ENCODE results near the gene ORC4. TPM values are rescaled to one million over a fixed set of nuclear protein-coding genes. Genes with fewer than 3 reads are reported as not detected.
A peak's percentile ranks its signal among the peaks of the same experiment; 100 is the strongest.
"Not testable (repeated sequence)": the region's sequence is repeated elsewhere in the genome, so short reads cannot be mapped to it uniquely, and the experiment has no call there.

ORC4 gene
- total and polyA plus RNA-seq, 2 experiments from 2014 or later, result 39.1 to 51.4 TPM

- Histone ChIP-seq H3K79me2 (ENCODE audit: insufficient read depth) (peaks cover 89% of the 10 kb centered on the region), H3K9me3 (ENCODE audit: low read depth) (no peaks in the 10 kb centered on the region), H3K4me2 (ENCODE audit: unreplicated experiment) (peak within 1 kb of the TSS; percentile 88), H3K4me3 (peak within 1 kb of the TSS; percentile 96), H2AFZ (peak within 1 kb of the TSS; percentile 96), H3K9me2 (ENCODE audit: insufficient read depth) (no peaks in the 10 kb centered on the region), H3K36me3 (ENCODE audit: low read depth) (peaks cover 4% of the 10 kb centered on the region; the same call in 1 of the 2 replicates), H3K27me3 (replicated peaks; ENCODE audit: insufficient read depth) (no peaks in the 10 kb centered on the region), H3F3A (ENCODE audit: insufficient read depth) (peaks cover 11% of the 10 kb centered on the region), H3K9ac (peak within 1 kb of the TSS; percentile 92), H4K20me1 (ENCODE audit: insufficient read depth) (no peaks in the 10 kb centered on the region), H3K27ac (peak within 1 kb of the TSS; percentile 84), H3K4me1 (ENCODE audit: insufficient read depth) (peaks cover 20% of the 10 kb centered on the region)
- DNase-seq, result peak; percentile 70
- TF ChIP-seq EZH2 (IDR thresholded peaks at IDR 0.05; ENCODE audit: insufficient read depth, poor library complexity, severe bottlenecking) (no peak), EZH2phosphoT487 (IDR thresholded peaks at IDR 0.05; ENCODE audit: insufficient read depth, low read depth) (no peak)
- in situ Hi-C loops (cut with MboI), result no loop called here
- 1 to 5% methylated on average over 6 to 11 of the region's 11 CpGs for WGBS, 2 experiments (ENCODE audit: low coverage in 1 of 2, low lambda C conversion rate in 2 of 2, missing lambda C conversion rate in 2 of 2)
These were observed 723 bp upstream of the ORC4 start, which contains the start of gene MBD5 for GRCh38 chr2:148021059-148021861. Gene MBD5 (plus strand): TSS chr2:148021091.

GRCh38 chr2:148014616-148015015, 5.9 kb downstream of the ORC4 start:
- DNase-seq, result no peak
- Histone ChIP-seq H3K9me2 (ENCODE audit: insufficient read depth) (no peaks in the 10 kb centered on the region), H3K4me2 (ENCODE audit: unreplicated experiment) (no peak overlapping the region), H4K20me1 (ENCODE audit: insufficient read depth) (no peaks in the 10 kb centered on the region), H3K9ac (no peak overlapping the region), H3K4me1 (ENCODE audit: insufficient read depth) (no peaks in the 10 kb centered on the region; the same call in 1 of the 2 replicates), H3K79me2 (ENCODE audit: insufficient read depth) (peaks cover 100% of the 10 kb centered on the region), H3K27me3 (replicated peaks; ENCODE audit: insufficient read depth) (no peaks in the 10 kb centered on the region), H3K36me3 (ENCODE audit: low read depth) (no peaks in the 10 kb centered on the region), H3F3A (ENCODE audit: insufficient read depth) (peaks cover 4% of the 10 kb centered on the region; the same call in 1 of the 2 replicates), H3K9me3 (ENCODE audit: low read depth) (no peaks in the 10 kb centered on the region), H2AFZ (no peak overlapping the region), H3K4me3 (no peak overlapping the region), H3K27ac (no peak overlapping the region)
- TF ChIP-seq EZH2phosphoT487 (IDR thresholded peaks at IDR 0.05; ENCODE audit: insufficient read depth, low read depth) (no peak), EZH2 (IDR thresholded peaks at IDR 0.05; ENCODE audit: insufficient read depth, poor library complexity, severe bottlenecking) (no peak)
- in situ Hi-C loops (cut with MboI), result no loop called here
- WGBS, 2 experiments (ENCODE audit: low coverage in 1 of 2, low lambda C conversion rate in 2 of 2, missing lambda C conversion rate in 2 of 2), result 80 to 83% methylated on average over 5 of the region's 5 CpGs

DNA sequence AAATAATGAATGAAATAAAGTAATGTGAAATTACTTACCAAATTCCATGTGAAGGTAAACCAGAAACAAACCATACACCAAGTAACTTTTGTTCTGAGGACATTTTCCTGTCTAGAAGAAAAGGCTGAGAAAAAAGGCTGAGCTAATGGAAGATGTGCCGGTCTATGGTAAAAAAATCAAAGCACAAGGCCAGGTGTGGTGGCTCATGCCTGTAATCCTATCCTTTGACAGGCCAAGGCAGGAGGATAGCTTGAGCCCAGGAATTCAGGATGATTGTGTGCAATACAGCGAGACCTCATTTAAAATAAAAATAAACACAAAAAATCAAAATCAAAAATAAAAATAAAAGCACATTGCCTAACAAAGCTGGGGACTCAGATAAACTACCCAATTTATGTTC, 6.7 kb downstream of the ORC4 start:
- H3F3A ChIP-seq (ENCODE audit: insufficient read depth), result no peaks in the 10 kb centered on the region
- no peaks in the 10 kb centered on the region; the same call in 1 of the 2 replicates for H3K4me1 ChIP-seq (ENCODE audit: insufficient read depth)
- peaks cover 100% of the 10 kb centered on the region for H3K79me2 ChIP-seq (ENCODE audit: insufficient read depth)
- no peak overlapping the region for H2AFZ ChIP-seq
- in situ Hi-C loops (cut with MboI), result no loop called here
- no peak overlapping the region for H3K4me2 ChIP-seq (ENCODE audit: unreplicated experiment)
- no peak overlapping the region for H3K27ac ChIP-seq
- H3K4me3 ChIP-seq, result no peak overlapping the region
- TF ChIP-seq EZH2 (IDR thresholded peaks at IDR 0.05; ENCODE audit: insufficient read depth, poor library complexity, severe bottlenecking) (no peak), EZH2phosphoT487 (IDR thresholded peaks at IDR 0.05; ENCODE audit: insufficient read depth, low read depth) (no peak)
- H3K9me2 ChIP-seq (ENCODE audit: insufficient read depth), result no peaks in the 10 kb centered on the region
- H3K27me3 ChIP-seq (replicated peaks; ENCODE audit: insufficient read depth), result no peaks in the 10 kb centered on the region
- H3K9ac ChIP-seq, result no peak overlapping the region
- no peaks in the 10 kb centered on the region for H3K9me3 ChIP-seq (ENCODE audit: low read depth)
- 97 to 100% methylated on average over 2 of the region's 2 CpGs for WGBS, 2 experiments (ENCODE audit: low coverage in 1 of 2, low lambda C conversion rate in 2 of 2, missing lambda C conversion rate in 2 of 2)
- no peak for DNase-seq
- no peaks in the 10 kb centered on the region for H4K20me1 ChIP-seq (ENCODE audit: insufficient read depth)
- H3K36me3 ChIP-seq (ENCODE audit: low read depth), result no peaks in the 10 kb centered on the region

DNA sequence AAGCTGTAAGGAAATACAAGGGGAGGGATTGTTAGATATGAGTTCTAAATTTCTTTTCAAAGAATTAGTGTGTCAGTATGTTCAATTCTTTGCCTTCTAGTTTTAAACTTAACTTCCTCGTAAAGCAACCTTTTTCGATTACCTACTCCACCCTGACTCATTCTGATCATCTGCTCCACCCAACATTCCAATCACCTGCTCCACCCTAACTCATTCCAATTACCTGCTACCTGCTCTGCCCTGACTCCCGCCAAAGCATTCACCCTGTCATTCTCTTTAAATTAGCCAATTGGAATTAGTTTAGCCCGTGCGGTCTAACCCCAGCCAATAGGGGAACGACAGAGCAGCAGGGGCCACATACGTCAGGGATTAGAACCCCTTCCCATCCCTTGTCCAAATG, 12.1 kb downstream of the ORC4 start:
- H3K4me2 ChIP-seq (ENCODE audit: unreplicated experiment); H3K4me1 ChIP-seq (ENCODE audit: insufficient read depth); H3K9me2 ChIP-seq (ENCODE audit: insufficient read depth); H3K9me3 ChIP-seq (ENCODE audit: low read depth); H3K4me3 ChIP-seq; DNase-seq; H4K20me1 ChIP-seq (ENCODE audit: insufficient read depth); H3K27ac ChIP-seq; H3K36me3 ChIP-seq (ENCODE audit: low read depth); H3F3A ChIP-seq (ENCODE audit: insufficient read depth); in situ Hi-C loops (cut with MboI); H3K9ac ChIP-seq; H2AFZ ChIP-seq; H3K27me3 ChIP-seq (replicated peaks; ENCODE audit: insufficient read depth): not testable (repeated sequence)
- H3K79me2 ChIP-seq (ENCODE audit: insufficient read depth), result peaks cover 100% of the 10 kb centered on the region
- WGBS, 2 experiments (ENCODE audit: low coverage in 1 of 2, low lambda C conversion rate in 2 of 2, missing lambda C conversion rate in 2 of 2), result 92 to 96% methylated on average over 7 of the region's 7 CpGs
